Measurements from ENCODE around the gene DYRK3.
A peak's percentile ranks its signal among the peaks of the same experiment; 100 is the strongest.

DYRK3 gene

DNA sequence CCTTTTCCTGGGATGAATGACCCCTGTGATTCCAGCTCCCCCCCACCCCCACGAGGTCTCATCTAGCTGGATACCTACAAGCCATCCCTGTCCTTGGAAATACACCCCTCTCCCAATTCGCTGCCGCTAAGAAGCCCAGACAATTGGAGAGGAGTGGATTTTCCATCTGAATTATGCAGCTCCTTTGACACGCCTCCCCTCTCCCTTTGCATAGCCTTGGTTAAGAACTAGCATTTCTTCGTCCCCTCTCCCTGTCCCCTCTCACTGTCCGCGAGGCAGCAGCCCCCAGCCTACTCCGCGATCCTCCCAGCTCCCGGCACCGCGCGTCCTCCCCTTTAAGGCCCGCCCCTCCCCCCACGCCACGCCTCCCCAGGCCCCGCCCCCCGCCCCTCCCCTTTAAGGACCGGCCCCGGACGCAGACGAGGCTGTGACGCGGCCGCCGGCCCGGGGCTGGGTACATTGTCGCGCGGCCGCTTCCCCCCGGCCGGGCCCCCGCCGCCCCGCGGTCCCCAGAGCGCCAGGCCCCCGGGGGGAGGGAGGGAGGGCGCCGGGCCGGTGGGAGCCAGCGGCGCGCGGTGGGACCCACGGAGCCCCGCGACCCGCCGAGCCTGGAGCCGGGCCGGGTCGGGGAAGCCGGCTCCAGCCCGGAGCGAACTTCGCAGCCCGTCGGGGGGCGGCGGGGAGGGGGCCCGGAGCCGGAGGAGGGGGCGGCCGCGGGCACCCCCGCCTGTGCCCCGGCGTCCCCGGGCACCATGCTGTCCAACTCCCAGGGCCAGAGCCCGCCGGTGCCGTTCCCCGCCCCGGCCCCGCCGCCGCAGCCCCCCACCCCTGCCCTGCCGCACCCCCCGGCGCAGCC lies 49.4 kb downstream of the DYRK3 start, which contains the start of gene MAPKAPK2:
Gene MAPKAPK2, plus strand, starts transcription at position 428 of the 856 bp plus-strand sequence. Its CDS starts 325 bp downstream, at position 753.
- DNase-seq = peak; percentile 93

DNA sequence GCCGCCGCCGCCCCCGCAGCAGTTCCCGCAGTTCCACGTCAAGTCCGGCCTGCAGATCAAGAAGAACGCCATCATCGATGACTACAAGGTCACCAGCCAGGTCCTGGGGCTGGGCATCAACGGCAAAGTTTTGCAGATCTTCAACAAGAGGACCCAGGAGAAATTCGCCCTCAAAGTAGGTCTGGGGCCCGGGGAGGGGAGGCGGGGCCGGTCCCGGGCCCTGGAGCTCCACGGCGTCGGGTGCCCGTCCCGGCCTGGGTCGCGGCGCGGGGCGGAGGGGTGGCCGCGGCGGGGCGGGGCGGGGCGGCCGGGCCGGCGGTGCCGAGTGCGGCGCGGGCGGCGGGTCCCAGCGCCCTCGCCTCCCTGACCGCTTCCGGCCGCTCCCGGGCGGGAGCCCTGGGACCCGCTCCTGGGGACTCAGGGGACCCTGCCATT lies 50.0 kb downstream of the DYRK3 start:
- DNase-seq = peak; percentile 66

DNA sequence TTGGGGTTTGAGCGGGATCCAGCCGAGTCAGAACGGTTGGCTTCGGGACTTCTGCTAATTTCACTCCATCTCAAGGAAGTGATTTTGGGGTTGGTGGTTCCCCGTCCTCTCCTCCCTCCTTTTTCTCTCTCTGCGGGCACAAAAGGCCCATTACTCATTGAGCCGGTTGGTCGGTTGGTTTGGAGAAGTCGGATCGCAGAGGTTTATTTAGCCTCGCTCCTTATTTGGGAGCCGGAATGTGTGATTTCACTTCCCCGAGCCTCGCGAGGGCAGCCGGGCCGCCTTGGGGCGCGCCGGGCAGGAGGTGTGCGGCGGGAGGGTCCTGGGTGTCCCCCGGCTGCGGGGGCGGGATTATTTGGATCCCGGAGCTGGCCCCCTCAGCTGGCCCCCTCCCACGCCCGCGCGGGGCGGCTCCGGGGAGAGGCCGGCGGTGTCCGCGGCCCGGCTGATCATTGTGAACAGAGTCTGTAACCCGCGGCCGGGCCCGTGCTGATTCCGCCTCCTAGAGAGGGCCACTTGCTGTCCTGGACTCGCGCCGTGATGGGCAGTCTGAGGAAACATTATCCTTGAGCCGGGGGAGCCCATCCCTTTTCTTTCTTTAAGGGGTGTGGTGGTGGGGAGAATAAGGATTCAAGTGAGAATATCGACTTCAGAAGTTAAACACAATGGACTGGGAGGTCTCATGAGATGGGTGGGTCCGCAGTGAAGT lies 50.6 kb downstream of the DYRK3 start:
- DNase-seq = peak; percentile 91

DNA sequence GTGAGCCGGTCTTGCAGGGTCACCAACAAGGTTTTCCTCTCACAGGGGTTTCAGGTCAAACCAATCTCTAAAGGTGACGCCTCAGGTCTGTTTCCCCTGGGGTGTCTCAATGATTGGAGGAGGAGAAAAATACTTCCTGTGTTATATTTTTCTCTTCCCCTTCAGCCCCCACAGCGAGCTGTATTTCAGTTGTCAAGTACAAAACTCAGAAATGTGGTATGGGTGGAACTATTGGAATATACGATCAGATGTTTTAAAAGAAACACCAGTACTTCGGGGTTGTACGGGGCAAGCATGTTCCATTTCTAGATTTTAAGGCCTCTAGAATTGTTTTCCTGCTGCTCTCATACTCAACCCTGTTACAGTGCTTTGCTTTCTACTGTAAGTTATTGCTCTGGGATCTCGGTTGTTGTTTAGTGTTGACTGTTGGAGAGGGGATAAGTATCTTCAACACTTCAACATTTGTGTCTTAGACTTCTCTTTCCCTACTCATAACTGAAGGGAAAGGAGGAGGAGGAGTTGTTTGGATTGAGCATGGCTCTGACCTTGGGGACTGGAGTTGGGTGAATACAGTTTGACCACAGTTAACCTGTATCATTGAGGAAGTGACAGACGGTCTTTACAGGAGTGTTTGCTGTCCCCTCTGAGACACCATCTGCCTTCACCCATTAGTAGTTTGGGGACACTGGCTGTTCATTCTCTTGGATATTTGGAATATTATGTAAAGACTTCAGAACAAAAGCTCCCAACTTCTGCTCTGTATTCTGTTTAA lies 51.3 kb downstream of the DYRK3 start:
- no peak for DNase-seq

DNA sequence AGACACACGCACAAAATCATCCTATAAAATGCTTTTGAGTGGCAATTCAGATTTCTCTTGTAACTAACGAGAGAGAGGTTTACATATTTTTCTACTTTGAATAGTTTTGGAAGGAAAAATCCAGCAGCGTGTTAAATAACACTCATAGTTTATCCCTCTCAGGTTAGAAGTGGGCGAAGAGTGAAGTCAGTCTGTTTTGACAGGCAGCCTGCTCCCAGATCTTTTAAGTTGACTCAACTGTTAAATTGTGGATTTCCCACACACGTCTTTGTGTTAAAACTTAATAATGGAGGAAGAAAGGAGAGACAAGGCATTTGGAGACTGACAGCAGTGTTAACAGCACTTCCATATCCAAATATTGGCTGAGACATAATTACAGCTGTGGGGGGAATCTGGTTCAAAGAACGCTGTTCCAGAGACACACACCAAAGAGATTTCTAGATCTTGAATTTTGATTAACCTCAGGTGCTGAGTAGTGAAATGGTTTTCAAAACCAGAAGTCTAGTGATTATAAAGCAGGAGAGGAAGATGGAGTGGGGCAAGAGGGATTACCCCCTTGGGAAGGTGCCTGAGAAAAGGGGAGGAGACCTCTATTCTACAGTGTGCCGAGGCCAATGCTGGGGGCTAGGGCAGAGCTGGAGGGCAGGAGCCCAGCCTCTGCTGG lies 52.0 kb downstream of the DYRK3 start:
- no peak for DNase-seq

DNA sequence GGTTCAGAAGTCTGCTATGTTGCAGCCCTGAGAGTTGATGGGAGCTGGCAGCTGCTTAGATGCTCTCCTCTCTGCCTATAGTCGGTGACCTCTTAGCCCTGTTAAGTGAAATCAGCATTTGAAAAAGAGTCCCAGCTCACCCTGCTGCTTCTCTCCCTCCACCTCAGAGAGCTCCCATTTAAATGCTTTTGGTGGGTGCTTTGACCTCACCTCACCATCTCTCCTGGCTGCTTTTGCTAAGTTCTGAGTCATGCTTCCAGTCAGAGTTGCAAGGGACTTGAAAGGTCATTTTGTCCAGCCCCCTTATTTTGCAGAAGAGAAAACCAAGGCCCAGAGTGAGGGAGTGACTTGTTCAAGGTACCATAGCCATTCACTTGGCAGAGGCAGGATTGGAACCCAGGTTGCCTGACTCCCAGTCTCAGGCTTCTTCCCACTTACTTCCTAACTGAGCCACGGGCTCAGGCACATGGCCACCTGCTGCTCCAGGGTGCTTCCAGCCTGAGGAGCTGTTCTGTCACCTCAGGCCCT lies 52.6 kb downstream of the DYRK3 start:
- peak; percentile 62 for DNase-seq

DNA sequence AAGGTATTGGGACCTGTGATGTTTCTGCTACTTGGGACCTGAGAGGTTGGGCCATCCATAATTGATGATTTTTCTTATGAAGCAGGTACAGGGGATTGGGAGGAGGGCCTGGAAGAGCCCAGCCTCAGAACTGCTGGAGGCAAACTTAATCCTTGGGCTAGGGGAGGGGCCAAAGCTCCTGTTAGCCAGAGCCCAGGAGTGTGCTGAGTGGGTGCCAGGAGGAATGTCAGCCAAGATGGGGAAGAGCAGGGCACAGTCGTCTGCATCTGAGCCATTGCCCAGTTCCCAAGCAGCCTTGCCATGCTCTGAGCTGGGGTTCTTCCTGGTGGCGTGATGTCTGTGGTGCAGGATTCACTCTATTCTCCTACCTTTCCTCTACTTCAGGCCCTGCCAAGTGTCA lies 55.2 kb downstream of the DYRK3 start:
- DNase-seq = no peak

DNA sequence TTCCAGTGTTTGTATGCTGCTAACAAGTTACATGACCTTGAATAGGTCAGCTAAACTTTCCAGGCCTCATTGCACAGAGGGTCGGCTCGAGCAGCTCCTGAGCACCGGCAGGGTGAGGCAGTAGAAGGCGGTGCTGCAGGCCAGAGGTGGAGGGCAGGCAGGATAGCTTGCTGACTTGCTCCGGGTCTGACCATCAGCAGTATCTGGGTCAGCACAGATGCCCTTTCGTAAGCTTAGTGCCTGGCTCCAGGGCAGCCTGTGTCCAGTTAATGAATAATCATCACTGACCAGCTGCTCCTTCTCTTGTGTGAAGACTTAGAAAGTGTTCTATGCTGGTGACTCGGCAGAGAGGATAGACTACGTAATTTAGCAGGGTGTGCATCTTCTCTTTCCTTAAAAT lies 56.3 kb downstream of the DYRK3 start:
- no peak for DNase-seq

DNA sequence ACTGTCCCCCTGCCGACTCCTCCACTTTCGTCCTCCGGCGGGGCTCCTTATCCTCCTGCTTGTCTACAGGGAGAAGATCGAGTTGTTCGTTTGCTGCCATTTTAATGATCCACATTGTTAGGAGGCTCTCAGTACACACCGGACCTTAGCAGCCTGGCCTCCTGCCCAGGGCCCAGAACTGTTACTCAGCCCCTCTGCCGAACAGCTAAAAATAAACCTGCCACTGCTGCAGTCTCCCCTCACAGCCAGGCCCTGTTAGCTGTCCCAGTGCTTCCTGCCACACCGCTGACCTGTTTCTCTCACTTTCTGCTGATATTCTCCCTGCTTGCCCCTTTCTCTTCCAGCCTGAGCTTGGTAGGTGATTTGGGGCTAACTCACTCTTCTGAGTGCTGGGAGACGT lies 57.7 kb downstream of the DYRK3 start:
- no peak for DNase-seq

DNA sequence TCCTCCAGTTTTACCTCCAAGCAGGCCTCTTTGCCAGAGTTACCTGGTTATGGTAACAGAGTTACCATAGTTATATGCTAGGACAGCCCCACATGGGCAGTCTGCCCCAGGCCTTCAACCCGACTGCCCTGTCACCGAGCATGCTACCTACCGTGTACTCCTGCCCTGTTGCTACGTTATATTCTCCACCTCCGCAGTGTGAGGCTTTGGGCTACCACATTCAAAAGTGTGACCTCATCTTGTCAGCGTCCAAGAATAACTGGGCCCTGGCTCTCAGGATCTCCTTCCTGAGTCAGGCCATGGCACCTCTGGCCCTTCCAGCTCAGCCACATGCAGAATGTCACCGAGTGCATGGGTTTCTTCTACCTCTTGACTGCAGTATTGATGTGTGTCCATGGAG lies 58.3 kb downstream of the DYRK3 start:
- DNase-seq = no peak

DNA sequence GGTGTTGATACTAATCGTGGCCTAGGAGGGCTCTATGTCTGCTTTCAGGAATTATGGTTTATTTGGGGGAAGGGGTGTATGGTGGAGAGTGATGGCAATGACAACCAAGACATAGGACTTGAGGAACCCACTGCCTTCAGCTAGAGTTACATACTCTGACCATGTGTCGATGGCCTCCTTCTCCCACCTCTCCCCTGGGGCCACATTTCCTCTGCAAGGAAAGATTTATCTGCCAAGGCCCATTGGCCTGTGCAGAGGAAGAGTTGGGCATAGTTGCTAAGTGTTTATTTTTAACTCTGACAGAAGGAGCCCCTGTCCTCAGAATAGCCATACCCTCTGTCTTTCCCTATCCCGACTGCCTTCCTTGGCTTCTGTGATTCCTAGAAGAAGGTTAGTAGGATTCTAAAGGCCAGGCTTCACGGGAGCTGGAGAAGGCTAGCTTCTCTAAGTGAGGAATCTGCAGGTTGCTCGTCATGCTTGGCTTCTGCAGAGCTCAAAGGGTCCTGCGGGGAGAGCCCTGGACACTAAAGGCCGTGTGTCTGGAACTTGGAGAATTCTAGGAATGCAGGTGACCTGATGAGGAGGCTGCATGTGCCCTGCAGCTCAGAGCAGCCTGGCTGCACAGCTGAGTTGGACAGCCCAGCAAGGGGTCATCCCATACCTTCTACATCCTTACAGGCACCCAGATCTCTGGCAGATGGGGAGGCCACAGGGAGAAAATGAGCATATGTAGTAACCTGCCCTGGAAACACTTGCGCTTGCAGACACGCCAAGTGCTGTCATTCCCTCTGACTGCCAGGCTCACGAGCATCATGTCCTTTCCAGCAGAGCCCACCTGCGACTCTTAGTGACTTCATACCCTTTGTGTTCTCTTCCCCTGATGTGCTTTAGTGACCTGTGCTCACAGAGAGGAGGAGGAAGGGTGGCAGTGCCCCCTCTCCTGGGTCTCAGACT lies 59.1 kb downstream of the DYRK3 start:
- no peak for DNase-seq

DNA sequence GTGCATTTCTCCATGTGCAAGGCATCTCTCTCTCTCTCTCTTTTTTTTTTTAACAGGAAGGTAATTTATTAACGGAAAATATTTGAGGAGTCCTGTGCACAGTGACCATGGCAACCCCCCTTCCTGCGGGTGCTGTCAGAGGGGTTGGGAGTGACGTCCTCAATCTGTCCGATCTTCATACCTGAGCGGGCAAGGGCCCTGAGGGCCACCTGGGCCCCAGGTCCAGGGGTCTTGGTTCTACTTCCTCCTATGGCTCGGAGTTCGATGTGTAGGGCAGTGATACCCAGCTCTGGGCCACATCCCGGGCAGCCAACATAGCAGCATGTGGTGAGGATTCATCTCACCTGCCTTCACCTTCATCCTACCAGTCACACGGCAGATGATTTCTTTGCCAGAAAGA lies 60.4 kb downstream of the DYRK3 start:
- DNase-seq = no peak

DNA sequence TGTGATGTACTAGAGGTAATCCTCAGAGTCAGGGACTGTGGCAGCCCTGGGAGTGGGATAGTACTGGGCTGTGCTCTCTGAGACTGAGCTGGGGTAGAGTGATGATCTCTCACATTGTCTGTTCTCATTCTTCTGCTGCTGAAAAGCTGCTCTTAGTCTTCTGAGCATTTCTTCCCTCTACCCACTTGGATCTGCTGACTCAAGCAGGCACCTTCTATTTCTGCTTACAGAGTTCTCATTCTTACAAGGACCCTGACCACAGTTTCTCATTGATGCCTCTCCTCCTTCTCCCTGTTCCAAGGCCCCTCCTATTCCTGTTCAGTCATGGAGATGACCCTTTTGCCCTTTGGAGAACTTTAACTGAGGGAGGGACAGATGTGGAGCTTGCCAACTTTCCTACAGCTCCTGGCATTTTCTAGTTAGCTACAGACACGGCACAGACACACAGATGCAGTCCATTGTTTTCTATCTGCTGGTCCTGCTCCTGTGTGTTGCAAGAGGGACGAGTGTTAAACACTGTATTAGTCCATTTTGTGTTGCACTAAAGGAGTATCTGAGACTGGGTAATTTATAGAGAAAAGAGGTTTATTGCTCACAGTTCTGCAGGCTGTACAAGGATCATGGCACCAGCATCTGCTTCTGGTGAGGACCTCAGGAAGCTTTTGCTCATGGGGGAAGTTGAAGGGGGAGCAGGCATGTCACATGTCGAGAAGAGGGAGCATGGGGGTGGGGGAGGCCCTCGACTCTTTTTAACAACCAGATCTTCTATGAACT lies 61.7 kb downstream of the DYRK3 start:
- DNase-seq = no peak

DNA sequence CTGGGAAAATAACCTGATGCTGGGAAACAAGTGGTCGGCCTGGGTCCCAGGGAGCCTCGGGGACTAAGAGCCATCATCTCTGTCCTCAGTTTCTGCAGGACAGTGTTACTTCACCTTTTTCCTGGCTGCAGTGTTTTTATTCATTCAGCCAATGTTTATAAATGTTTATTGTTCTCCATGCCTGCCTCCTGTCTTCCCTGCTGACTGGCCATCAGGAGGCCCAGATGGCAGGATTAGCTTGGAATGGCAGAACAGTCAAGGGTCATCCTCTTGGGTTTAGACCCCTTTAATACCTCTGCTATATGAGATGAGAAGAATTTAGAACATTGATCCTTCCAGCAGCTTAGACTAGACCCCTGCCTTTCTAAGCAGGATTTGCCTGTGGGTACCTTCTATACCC lies 62.7 kb downstream of the DYRK3 start:
- DNase-seq = no peak
